Measurements from ENCODE around the gene ZNF439. TPM values are rescaled to one million over a fixed set of nuclear protein-coding genes. Genes with fewer than 3 reads are reported as not detected.
"Not testable (repeated sequence)": the region's sequence is repeated elsewhere in the genome, so short reads cannot be mapped to it uniquely, and the experiment has no call there.

The ZNF439 gene
- total and polyA plus RNA-seq, 2 donors (not counting 1 experiment from before 2014, with no cell fraction given): 3.1 to 9.4 TPM

DNA sequence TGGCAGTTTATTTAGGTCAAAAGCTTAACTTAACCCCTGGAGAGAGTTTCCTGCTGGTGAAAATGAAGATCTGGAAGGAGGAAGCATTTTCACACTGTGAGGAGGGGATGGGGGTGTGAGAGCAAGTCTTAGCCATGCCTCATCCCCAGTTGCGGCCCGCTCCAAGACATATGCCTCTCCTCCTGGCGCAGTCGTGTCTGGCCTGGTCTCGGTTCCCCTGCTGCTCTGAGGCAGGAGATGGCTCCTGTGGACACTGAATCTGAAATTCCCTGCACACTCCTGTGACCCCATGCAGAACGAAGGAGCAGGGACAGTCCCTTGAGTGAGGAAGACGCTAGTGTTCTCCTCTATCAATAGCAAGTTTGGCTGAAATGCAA is 38.7 kb downstream of the ZNF439 start:
- TF ChIP-seq, protein P1, sequence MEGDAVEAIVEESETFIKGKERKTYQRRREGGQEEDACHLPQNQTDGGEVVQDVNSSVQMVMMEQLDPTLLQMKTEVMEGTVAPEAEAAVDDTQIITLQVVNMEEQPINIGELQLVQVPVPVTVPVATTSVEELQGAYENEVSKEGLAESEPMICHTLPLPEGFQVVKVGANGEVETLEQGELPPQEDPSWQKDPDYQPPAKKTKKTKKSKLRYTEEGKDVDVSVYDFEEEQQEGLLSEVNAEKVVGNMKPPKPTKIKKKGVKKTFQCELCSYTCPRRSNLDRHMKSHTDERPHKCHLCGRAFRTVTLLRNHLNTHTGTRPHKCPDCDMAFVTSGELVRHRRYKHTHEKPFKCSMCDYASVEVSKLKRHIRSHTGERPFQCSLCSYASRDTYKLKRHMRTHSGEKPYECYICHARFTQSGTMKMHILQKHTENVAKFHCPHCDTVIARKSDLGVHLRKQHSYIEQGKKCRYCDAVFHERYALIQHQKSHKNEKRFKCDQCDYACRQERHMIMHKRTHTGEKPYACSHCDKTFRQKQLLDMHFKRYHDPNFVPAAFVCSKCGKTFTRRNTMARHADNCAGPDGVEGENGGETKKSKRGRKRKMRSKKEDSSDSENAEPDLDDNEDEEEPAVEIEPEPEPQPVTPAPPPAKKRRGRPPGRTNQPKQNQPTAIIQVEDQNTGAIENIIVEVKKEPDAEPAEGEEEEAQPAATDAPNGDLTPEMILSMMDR (conservative IDR thresholded peaks at IDR 0.05 in 1 of 2, IDR thresholded peaks at IDR 0.05 in 1 of 2; ENCODE audit: low read depth in 1 of 2, low read length in 2 of 2): no peak
- no peak for TF ChIP-seq EZH2 (IDR thresholded peaks at IDR 0.05; ENCODE audit: low read length, missing control alignments)
- peak overlapping the region in 3 of 4 experiments; percentile 69 to 94 (median 84) for H3K4me3 ChIP-seq (replicated peaks in 1 of 4; ENCODE audit: control extremely low read depth in 1 of 4, insufficient read depth in 1 of 4, low read depth in 3 of 4, low read length in 4 of 4)
- no peaks in the 10 kb centered on the region for H3K79me2 ChIP-seq (ENCODE audit: control insufficient read depth, insufficient read depth, low read length)
- DNase-seq (ENCODE audit: low read depth in 2 of 2): peak in 1 of 2 donors; percentile 24
- no peak overlapping the region for H3K27ac ChIP-seq (ENCODE audit: insufficient read depth, low read length)
- H3K9me3 ChIP-seq (ENCODE audit: control insufficient read depth, insufficient read depth, low read depth, low read length): no peaks in the 10 kb centered on the region
- no peaks in the 10 kb centered on the region for H3K4me1 ChIP-seq (ENCODE audit: control insufficient read depth, extremely low read depth, insufficient read depth, low read length)
- H3K27me3 ChIP-seq (ENCODE audit: control insufficient read depth, insufficient read depth, low read length): no peaks in the 10 kb centered on the region
- H2AFZ ChIP-seq (ENCODE audit: low read length): peak overlapping the region; percentile 97
- no peaks in the 10 kb centered on the region for H4K20me1 ChIP-seq (ENCODE audit: control insufficient read depth, extremely low read depth, insufficient read depth, low read length)
- H3K4me2 ChIP-seq (ENCODE audit: extremely low read depth, insufficient read depth, low read length): peak overlapping the region; percentile 90
- H3K9ac ChIP-seq (ENCODE audit: insufficient read depth, low read length): no peak overlapping the region
- no peaks in the 10 kb centered on the region for H3K36me3 ChIP-seq (ENCODE audit: control insufficient read depth, insufficient read depth, low read length)

DNA sequence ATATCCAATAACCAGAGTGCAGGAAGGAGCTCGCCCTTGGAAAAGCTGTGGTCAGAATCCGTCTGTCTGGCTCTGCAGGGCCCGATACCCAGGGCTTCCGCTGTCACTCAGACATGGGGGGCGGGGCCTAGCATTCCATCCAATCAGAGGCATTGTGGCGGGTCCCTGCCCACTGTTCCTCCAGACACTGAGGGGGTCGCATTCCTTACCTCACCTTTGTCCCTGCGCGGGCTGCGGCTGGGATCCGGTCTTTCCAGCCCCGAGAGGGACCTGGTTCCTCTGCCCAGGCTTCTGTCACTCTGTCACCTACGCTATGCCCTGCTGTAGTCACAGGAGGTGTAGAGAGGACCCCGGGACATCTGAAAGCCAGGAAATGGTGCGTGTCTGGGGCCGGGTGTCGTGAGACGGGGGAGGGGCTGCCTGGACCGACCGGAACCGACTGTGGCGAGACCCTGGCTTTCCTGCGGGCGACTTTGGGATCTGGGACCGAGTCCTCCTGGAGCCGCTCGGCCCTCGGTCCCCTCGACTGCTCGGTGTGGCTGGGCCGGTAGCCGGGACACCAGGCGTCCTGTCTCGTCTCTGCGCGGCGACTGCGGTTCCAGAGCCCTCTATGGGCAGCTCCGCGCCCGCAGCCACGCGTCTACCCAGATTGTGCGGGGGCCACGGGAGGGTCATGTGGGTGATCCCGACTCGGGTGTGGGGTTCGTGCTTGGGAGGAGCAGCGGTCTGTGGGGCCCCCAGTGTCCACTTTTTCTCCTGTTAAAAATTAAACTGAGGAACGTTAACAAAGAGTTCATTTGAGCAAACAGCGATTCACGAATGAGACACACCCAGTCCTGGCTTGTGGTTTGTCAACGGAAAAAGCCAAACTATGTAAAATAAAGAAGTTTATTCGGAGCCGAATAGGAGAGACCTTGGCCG is 39.3 kb downstream of the ZNF439 start, which contains the start of gene ZNF69:
ZNF69 (plus strand) TSS at position 172 of the 921 bp plus-strand sequence; CDS start at position 314, 142 bp downstream.
- Histone ChIP-seq H3K27ac (ENCODE audit: insufficient read depth, low read length) (peak within 1 kb of the TSS; percentile 73), H3K9me3 (ENCODE audit: control insufficient read depth, insufficient read depth, low read depth, low read length) (no peaks in the 10 kb centered on the region), H3K4me2 (ENCODE audit: extremely low read depth, insufficient read depth, low read length) (peak within 1 kb of the TSS; percentile 90), H3K79me2 (ENCODE audit: control insufficient read depth, insufficient read depth, low read length) (no peaks in the 10 kb centered on the region), H4K20me1 (ENCODE audit: control insufficient read depth, extremely low read depth, insufficient read depth, low read length) (no peaks in the 10 kb centered on the region), H3K4me3 (replicated peaks in 1 of 4; ENCODE audit: control extremely low read depth in 1 of 4, insufficient read depth in 1 of 4, low read depth in 3 of 4, low read length in 4 of 4) (peak within 1 kb of the TSS; percentile 69 to 94 (median 87)), H3K27me3 (ENCODE audit: control insufficient read depth, insufficient read depth, low read length) (no peaks in the 10 kb centered on the region), H3K9ac (ENCODE audit: insufficient read depth, low read length) (peak within 1 kb of the TSS; percentile 57), H2AFZ (ENCODE audit: low read length) (peak within 1 kb of the TSS; percentile 97), H3K4me1 (ENCODE audit: control insufficient read depth, extremely low read depth, insufficient read depth, low read length) (no peaks in the 10 kb centered on the region), H3K36me3 (ENCODE audit: control insufficient read depth, insufficient read depth, low read length) (no peaks in the 10 kb centered on the region)
- no peak for TF ChIP-seq EZH2 (IDR thresholded peaks at IDR 0.05; ENCODE audit: low read length, missing control alignments)
- TF ChIP-seq, protein P1 (conservative IDR thresholded peaks at IDR 0.05 in 1 of 2, IDR thresholded peaks at IDR 0.05 in 1 of 2; ENCODE audit: low read depth in 1 of 2, low read length in 2 of 2): peak in 1 of 2 donors; percentile 20
- DNase-seq (ENCODE audit: low read depth in 2 of 2): peak; percentile 63 to 75

DNA sequence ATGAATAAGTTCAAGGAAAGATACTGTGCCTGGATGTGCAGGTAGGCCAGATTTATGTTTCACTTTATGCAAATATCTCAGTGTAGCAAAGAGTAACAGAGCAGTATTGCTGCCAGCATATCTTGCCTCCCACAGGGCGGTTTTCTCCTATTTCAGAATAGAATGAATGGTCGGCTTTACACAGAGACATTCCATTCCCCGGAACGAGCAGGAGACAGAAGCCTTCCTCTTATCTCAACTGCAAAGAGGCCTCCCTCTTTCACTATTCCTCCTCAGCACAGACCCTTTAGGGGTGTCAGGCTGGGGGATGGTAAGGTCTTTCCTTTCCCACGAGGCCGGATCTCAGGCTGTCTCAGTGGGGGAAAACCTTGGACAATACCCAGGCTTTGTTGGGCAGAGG is 41.4 kb downstream of the ZNF439 start:
- H3K4me2 ChIP-seq (ENCODE audit: extremely low read depth, insufficient read depth, low read length); H3K9ac ChIP-seq (ENCODE audit: insufficient read depth, low read length); H3K27me3 ChIP-seq (ENCODE audit: control insufficient read depth, insufficient read depth, low read length); H2AFZ ChIP-seq (ENCODE audit: low read length); H3K36me3 ChIP-seq (ENCODE audit: control insufficient read depth, insufficient read depth, low read length); H3K4me3 ChIP-seq (replicated peaks in 1 of 4; ENCODE audit: control extremely low read depth in 1 of 4, insufficient read depth in 1 of 4, low read depth in 3 of 4, low read length in 4 of 4); H3K27ac ChIP-seq (ENCODE audit: insufficient read depth, low read length); H4K20me1 ChIP-seq (ENCODE audit: control insufficient read depth, extremely low read depth, insufficient read depth, low read length); H3K9me3 ChIP-seq (ENCODE audit: control insufficient read depth, insufficient read depth, low read depth, low read length); H3K4me1 ChIP-seq (ENCODE audit: control insufficient read depth, extremely low read depth, insufficient read depth, low read length); H3K79me2 ChIP-seq (ENCODE audit: control insufficient read depth, insufficient read depth, low read length): not testable (repeated sequence)
- DNase-seq (ENCODE audit: low read depth in 2 of 2): peak in 1 of 2 donors; percentile 34
